DLD1 (cell line): ENCODE measurements around the gene LIMS1.
"Not testable (repeated sequence)": the region's sequence is repeated elsewhere in the genome, so short reads cannot be mapped to it uniquely, and the experiment has no call there.

Experiments used
- in situ Hi-C: cut with HindIII; loops from 2 replicates; pipeline ENCODE4 v1.10.0; 2017; ENCODE audit warnings: low sequenced_read_pairs

LIMS1 gene

GRCh38 chr2:108533832-108534583 lies at the start of gene LIMS1:
LIMS1 (plus strand) TSS chr2:108534470; CDS start chr2:108534563, 93 bp downstream.
- in situ Hi-C loops = no loop called here

- in situ Hi-C loops = no loop called here
Observed at GRCh38 chr2:108485253-108485652, 49.0 kb upstream of the LIMS1 start.

GRCh38 chr2:108490506-108491122 lies 43.7 kb upstream of the LIMS1 start:
- in situ Hi-C loops = no loop called here

GRCh38 chr2:108491848-108492247 lies 42.4 kb upstream of the LIMS1 start:
- in situ Hi-C loops = no loop called here

GRCh38 chr2:108492364-108492763 lies 41.9 kb upstream of the LIMS1 start:
- in situ Hi-C loops = no loop called here

GRCh38 chr2:108496167-108496566 lies 38.1 kb upstream of the LIMS1 start:
- in situ Hi-C loops = not testable (repeated sequence)

- in situ Hi-C loops = not testable (repeated sequence)
Observed at GRCh38 chr2:108507620-108508019, 26.6 kb upstream of the LIMS1 start.

- in situ Hi-C loops = not testable (repeated sequence)
Observed at GRCh38 chr2:108512431-108512830, 21.8 kb upstream of the LIMS1 start.

- in situ Hi-C loops = not testable (repeated sequence)
Observed at GRCh38 chr2:108514478-108514877, 19.8 kb upstream of the LIMS1 start.

GRCh38 chr2:108524688-108525087 lies 9.6 kb upstream of the LIMS1 start:
- in situ Hi-C loops = not testable (repeated sequence)

- in situ Hi-C loops = not testable (repeated sequence)
Observed at GRCh38 chr2:108525258-108525657, 9.0 kb upstream of the LIMS1 start.

GRCh38 chr2:108531674-108532055 lies 2.6 kb upstream of the LIMS1 start:
- in situ Hi-C loops = no loop called here

- in situ Hi-C loops = no loop called here
Observed at GRCh38 chr2:108534584-108535356, 500 bp downstream of the LIMS1 start.

- in situ Hi-C loops = no loop called here
Observed at GRCh38 chr2:108535357-108535631, 1.0 kb downstream of the LIMS1 start.

GRCh38 chr2:108536133-108536780 lies 2.0 kb downstream of the LIMS1 start:
- in situ Hi-C loops = no loop called here

GRCh38 chr2:108536911-108537310 lies 2.6 kb downstream of the LIMS1 start:
- in situ Hi-C loops = no loop called here

GRCh38 chr2:108538000-108538625 lies 3.8 kb downstream of the LIMS1 start:
- in situ Hi-C loops = no loop called here

GRCh38 chr2:108541451-108541850 lies 7.2 kb downstream of the LIMS1 start:
- in situ Hi-C loops = no loop called here

- in situ Hi-C loops = no loop called here
Observed at GRCh38 chr2:108542071-108542470, 7.8 kb downstream of the LIMS1 start.

GRCh38 chr2:108547606-108548005 lies 13.3 kb downstream of the LIMS1 start:
- in situ Hi-C loops = no loop called here
